ENCODE results near the gene ADCY2.

- TF ChIP-seq CTCF (IDR thresholded peaks at IDR 0.05): no peak
- no peak for TF ChIP-seq POLR2A (IDR thresholded peaks at IDR 0.05)
Observed at GRCh38 chr5:7565559-7565958, 169.6 kb downstream of the ADCY2 start.
